Smooth muscle cell (in vitro differentiated cells): ENCODE data around the gene EEF1AKMT1. TPM values are rescaled to one million over a fixed set of nuclear protein-coding genes. Genes with fewer than 3 reads are reported as not detected.
"Not testable (repeated sequence)": the region's sequence is repeated elsewhere in the genome, so short reads cannot be mapped to it uniquely, and the experiment has no call there.

Source experiments
- DNase-seq: peaks from one replicate; lab custom pipeline; 2025; ENCODE audit not compliant: unreplicated experiment; lab: John Stamatoyannopoulos, UW
- H2AFZ ChIP-seq: fragments of 200-600 bp; sonication (generic); 2 replicates; pipeline ENCODE4 v1.6.0; 2016; ENCODE audit warnings: antibody characterized with exemption, low read depth, mild to moderate bottlenecking
- H3F3A ChIP-seq: fragments of 200-600 bp; sonication (generic); 2 replicates; pipeline ENCODE4 v1.6.0; 2017; ENCODE audit warnings: antibody characterized with exemption, low read depth
- H3K27ac ChIP-seq: fragments of 200-600 bp; sonication (generic); 2 replicates; pipeline ENCODE4 v1.5.1; 2016; ENCODE audit warnings: low read depth, mild to moderate bottlenecking
- H3K27me3 ChIP-seq: fragments of 200-600 bp; sonication (generic); 2 replicates; pipeline ENCODE4 v1.6.1; 2016; ENCODE audit warnings: low read depth, mild to moderate bottlenecking
- H3K36me3 ChIP-seq: fragments of 200-600 bp; sonication (generic); 2 replicates; pipeline ENCODE4 v1.5.1; 2016; ENCODE audit warnings: low read depth
- H3K4me1 ChIP-seq: fragments of 200-600 bp; sonication (generic); 2 replicates; pipeline ENCODE4 v1.5.1; 2016; ENCODE audit warnings: low read depth
- H3K4me2 ChIP-seq: fragments of 200-600 bp; sonication (generic); 2 replicates; pipeline ENCODE4 v1.6.0; 2016; ENCODE audit warnings: mild to moderate bottlenecking
- H3K4me3 ChIP-seq: fragments of 200-600 bp; sonication (generic); 2 replicates; pipeline ENCODE4 v1.5.1; 2016; ENCODE audit warnings: mild to moderate bottlenecking
- H3K79me2 ChIP-seq: fragments of 200-600 bp; sonication (generic); 2 replicates; pipeline ENCODE4 v1.6.0; 2016; ENCODE audit warnings: low read depth, mild to moderate bottlenecking
- H3K9ac ChIP-seq: fragments of 200-600 bp; sonication (generic); 2 replicates; pipeline ENCODE4 v1.6.0; 2016; ENCODE audit warnings: low read depth
- H3K9me3 ChIP-seq: fragments of 200-600 bp; sonication (generic); replicated peaks from 2 replicates; pipeline ENCODE4 v1.5.1; 2016; ENCODE audit warnings: low read depth
- H4K20me1 ChIP-seq: fragments of 200-600 bp; sonication (generic); 2 replicates; pipeline ENCODE4 v1.6.0; 2016; ENCODE audit warnings: low read depth
- CTCF ChIP-seq: fragments of 200-600 bp; sonication (generic); IDR thresholded peaks from 2 replicates; pipeline ENCODE4 v1.5.1; 2017; ENCODE audit warnings: borderline replicate concordance, mild to moderate bottlenecking, antibody characterized with exemption; ENCODE audit not compliant: insufficient read depth, poor library complexity, severe bottlenecking
- WGBS: methylation state at CpG from one replicate; pipeline ENCODE4 v1.1.7; 2016; ENCODE audit warnings: low lambda C conversion rate; 5-methylcytosine and 5-hydroxymethylcytosine counted together
- polyA plus RNA-seq: library from polyadenylated mRNA; unstranded; fragments of >200 nt; fragmentation: Nextera tagmentation; extraction: Ambion mirVana; gene quantifications from 2 replicates; pipeline ENCODE4 v1.2.1, GENCODE V29; 2016
- total RNA-seq: library from RNA; depleted of rRNA; stranded (reverse); fragments of >200 nt; gene quantifications from 2 replicates; pipeline ENCODE4 v1.2.3, GENCODE V29; 2014

Gene EEF1AKMT1
- total and polyA plus RNA-seq, 2 experiments from 2014 or later, result 15.0 to 17.3 TPM

DNA sequence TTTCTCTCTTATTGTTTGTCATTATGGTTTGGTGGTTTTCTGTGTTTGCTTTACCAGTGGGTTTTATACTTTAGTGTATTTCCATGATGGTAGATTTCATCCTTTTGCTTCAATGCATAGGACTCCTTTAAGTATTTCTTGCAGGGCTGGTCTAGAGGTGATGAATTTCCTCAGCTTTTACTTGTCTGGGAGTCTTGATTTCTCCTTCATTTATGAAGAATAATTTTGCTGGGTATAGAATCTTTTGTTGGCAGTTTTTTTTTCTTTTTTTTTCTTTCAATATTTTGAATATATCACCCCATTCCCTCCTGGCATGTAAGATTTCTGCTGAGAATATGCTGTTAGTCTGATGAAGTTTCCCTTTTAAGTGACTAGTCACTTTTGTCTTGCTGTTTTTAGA, 19.8 kb downstream of the EEF1AKMT1 start:
- peaks cover 15% of the 10 kb centered on the region for H3K9me3 ChIP-seq
- no peaks in the 10 kb centered on the region for H3K4me1 ChIP-seq
- no peak for TF ChIP-seq CTCF
- no peaks in the 10 kb centered on the region for H3F3A ChIP-seq
- DNase-seq, result no peak
- H3K4me3 ChIP-seq, result no peak overlapping the region
- H2AFZ ChIP-seq, result no peak overlapping the region
- H3K27me3 ChIP-seq, result no peaks in the 10 kb centered on the region
- no peak overlapping the region for H3K9ac ChIP-seq
- no peak overlapping the region for H3K27ac ChIP-seq
- H3K36me3 ChIP-seq, result peaks cover 11% of the 10 kb centered on the region
- no peaks in the 10 kb centered on the region for H3K79me2 ChIP-seq
- no peaks in the 10 kb centered on the region for H4K20me1 ChIP-seq
- H3K4me2 ChIP-seq, result no peak overlapping the region

DNA sequence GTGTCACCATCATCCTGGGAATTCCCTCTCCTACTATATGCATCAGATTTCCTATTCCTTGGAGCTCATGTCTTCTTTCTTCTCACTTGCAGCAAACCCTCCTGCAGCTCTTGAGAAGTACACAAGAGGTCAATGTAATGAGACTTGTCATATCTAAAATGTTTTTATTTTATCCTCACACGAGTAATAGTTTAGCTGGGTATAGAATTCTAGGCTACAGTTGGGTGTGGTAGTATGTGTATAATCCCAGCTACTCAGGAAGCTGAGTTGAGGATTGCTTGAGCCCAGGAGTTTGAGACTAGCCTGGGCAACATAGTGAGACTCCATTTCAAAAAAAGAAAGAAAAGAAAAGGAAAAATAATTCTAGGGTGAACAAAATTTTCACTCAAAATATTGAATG, 24.4 kb downstream of the EEF1AKMT1 start:
- no peaks in the 10 kb centered on the region for H3K27me3 ChIP-seq
- TF ChIP-seq CTCF, result no peak
- H3K4me2 ChIP-seq, result no peak overlapping the region
- H3K36me3 ChIP-seq, result peaks cover 11% of the 10 kb centered on the region
- H3K27ac ChIP-seq, result no peak overlapping the region
- WGBS, result 91% methylated on average over 1 of the region's 1 CpG
- no peaks in the 10 kb centered on the region for H3K79me2 ChIP-seq
- H3F3A ChIP-seq, result no peaks in the 10 kb centered on the region
- H4K20me1 ChIP-seq, result no peaks in the 10 kb centered on the region
- H3K4me3 ChIP-seq, result no peak overlapping the region
- no peaks in the 10 kb centered on the region for H3K4me1 ChIP-seq
- no peak overlapping the region for H2AFZ ChIP-seq
- H3K9me3 ChIP-seq, result peaks cover 15% of the 10 kb centered on the region
- no peak overlapping the region for H3K9ac ChIP-seq
- DNase-seq, result no peak

- not testable (repeated sequence) for H2AFZ ChIP-seq, H3K4me1 ChIP-seq, H3K27ac ChIP-seq, H3K4me3 ChIP-seq, H4K20me1 ChIP-seq, H3K4me2 ChIP-seq, H3K9me3 ChIP-seq, H3F3A ChIP-seq, H3K36me3 ChIP-seq, DNase-seq, H3K9ac ChIP-seq, H3K79me2 ChIP-seq, H3K27me3 ChIP-seq
- WGBS, result 95% methylated on average over 4 of the region's 4 CpGs
Observed at GRCh38 chr13:20743830-20744404, 29.8 kb downstream of the EEF1AKMT1 start.

- 96% methylated on average over 9 of the region's 22 CpGs for WGBS
- Histone ChIP-seq H3K27me3 (no peaks in the 10 kb centered on the region), H4K20me1 (no peaks in the 10 kb centered on the region)
Observed at GRCh38 chr13:20740021-20740420, 33.7 kb downstream of the EEF1AKMT1 start.

More at GRCh38 chr13:20740021-20740420, 33.7 kb downstream of the EEF1AKMT1 start:
- Histone ChIP-seq H3K27ac (no peak overlapping the region), H3K9ac (no peak overlapping the region), H3K9me3 (no peaks in the 10 kb centered on the region), H3K4me2 (no peak overlapping the region), H3K79me2 (no peaks in the 10 kb centered on the region), H3K4me3 (no peak overlapping the region), H2AFZ (no peak overlapping the region), H3K4me1 (no peaks in the 10 kb centered on the region), H3K36me3 (no peaks in the 10 kb centered on the region), H3F3A (no peaks in the 10 kb centered on the region)
- TF ChIP-seq CTCF, result no peak
- no peak for DNase-seq
